MM.1S (cell line): ENCODE data around the gene ST6GAL1.

Experiments
- CTCF ChIP-seq: fragments of 300-600 bp; sonication (generic); IDR thresholded peaks from 2 replicates; pipeline ENCODE4 v1.5.1; 2016; ENCODE audit warnings: antibody characterized with exemption, low read length, mixed read lengths
- EZH2 ChIP-seq: fragments of 300-600 bp; sonication (generic); optimal IDR thresholded peaks from 2 replicates; pipeline ENCODE3; 2017; ENCODE audit warnings: low read depth, mild to moderate bottlenecking, antibody characterized with exemption, low read length, mixed read lengths
- EZH2phosphoT487 ChIP-seq: fragments of 300-600 bp; sonication (generic); IDR thresholded peaks from 2 replicates; pipeline ENCODE4 v1.6.1; 2018; ENCODE audit warnings: antibody characterized with exemption, low read length

GRCh38 chr3:186920301-186920700 is 10.0 kb upstream of the ST6GAL1 start:
- TF ChIP-seq CTCF (no peak), EZH2 (no peak), EZH2phosphoT487 (no peak)
